ENCODE results near the gene TRMO. TPM values are rescaled to one million over a fixed set of nuclear protein-coding genes. Genes with fewer than 3 reads are reported as not detected.

Gene TRMO
- total RNA-seq, 5 donors from 2014 or later (not counting 1 experiment from before 2014, with no cell fraction given): 38.8 to 47.4 (median 44.7) TPM

DNA sequence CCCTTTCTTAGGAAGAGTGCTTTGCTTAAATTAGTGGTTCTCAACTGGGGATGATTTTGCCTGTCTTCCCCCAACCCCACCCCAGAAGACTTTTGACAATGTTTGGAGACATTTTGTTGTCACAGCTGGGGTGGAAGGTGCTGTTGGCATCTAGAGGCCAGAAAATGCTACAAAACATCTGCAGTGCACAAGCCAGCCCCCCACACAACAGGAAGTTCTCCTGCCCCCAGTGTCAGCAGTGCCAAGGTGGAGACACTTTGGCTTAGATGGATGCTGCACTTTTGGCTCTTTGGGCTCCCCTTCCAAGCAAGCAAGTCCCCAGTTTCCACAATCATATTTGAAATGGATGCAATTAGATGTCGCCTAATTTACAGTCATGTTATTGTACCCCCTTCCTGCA lies 13.0 kb upstream of the TRMO start:
- peak overlapping the region in 1 of 2 donors; percentile 48 for H3K27ac Mint-ChIP-seq

DNA sequence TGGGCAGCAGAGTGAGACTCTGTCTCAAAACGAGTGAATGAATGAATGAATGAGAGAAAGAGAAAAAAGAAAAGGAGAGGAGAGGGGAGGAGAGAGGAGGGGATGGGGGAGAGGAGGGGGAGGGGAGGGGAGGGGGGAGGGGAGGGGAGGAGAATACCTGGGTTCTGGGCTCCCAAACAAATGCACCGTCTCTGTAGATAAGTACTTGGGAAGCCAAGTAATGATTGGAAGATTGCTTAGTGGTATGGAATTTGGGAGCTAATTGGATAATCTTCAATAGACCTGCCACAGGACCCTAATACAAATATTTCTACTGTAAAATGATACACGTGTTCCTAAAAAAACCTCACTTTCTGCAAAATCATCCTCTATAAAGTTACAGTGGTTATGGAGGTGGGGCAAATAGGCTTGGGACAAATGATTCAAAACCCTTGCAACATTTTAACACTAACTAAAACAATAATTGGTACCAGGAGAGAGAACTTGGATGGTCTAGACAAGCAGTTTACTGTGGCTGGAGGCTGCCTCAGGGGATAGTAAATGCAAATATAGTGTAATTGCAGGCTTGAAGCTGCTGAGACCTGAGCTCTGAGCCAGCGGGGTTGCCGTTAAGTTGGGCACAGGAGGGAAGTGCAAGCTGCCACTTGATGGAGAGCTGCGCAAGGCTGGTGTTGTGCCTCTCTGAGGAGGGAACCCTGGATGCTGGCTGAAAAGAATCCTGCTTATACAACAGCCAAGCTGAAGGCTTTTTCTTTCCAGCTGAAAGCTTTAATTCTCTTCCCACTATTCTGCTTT lies 12.2 kb upstream of the TRMO start:
- CTCF ChIA-PET: interaction anchor here (0.5 to 0.7 kb wide), 3 partner anchors 12 to 329 kb away, joined by 4 to 6 read pairs (median 5); no protein-coding TSS in a partner anchor
- peaks cover 30 to 58% of the 10 kb centered on the region in 2 experiments for H3K4me1 ChIP-seq (ENCODE audit: control insufficient read depth in 1 of 2, extremely low read depth in 1 of 2, insufficient read depth in 2 of 2, low read length in 2 of 2)
- no peak for ATAC-seq (replicated peaks in 1 of 4)
- H3K27ac ChIP-seq (ENCODE audit: low read length): no peak overlapping the region
- Mint-ChIP-seq H3K36me3 (no peaks in the 10 kb centered on the region), H3K27me3 (no peaks in the 10 kb centered on the region), H3K4me3 (peak overlapping the region in 1 of 3 donors; percentile 40), H3K9me3 (no peaks in the 10 kb centered on the region), H3K27ac (peak overlapping the region in 1 of 2 donors; percentile 48), H3K4me1 (peaks cover 64 to 78% (median 78%) of the 10 kb centered on the region in 3 donors)
- POLR2A ChIA-PET: interaction anchor here in 1 of 2 donors (0.6 kb wide), 1 partner anchor 110 kb away, joined by 5 read pairs; no protein-coding TSS in a partner anchor
- DNase-seq: no peak
- H3K4me3 ChIP-seq (ENCODE audit: control insufficient read depth in 1 of 2, extremely low read depth in 1 of 2, low read length in 1 of 2): no peak overlapping the region
- H3K36me3 ChIP-seq (ENCODE audit: control insufficient read depth in 2 of 2, extremely low read depth in 1 of 2, insufficient read depth in 1 of 2, low read length in 1 of 2): no peaks in the 10 kb centered on the region
- no peaks in the 10 kb centered on the region for H3K9me3 ChIP-seq
- no CpG with 5 or more reads among the region's 6 CpGs for WGBS (ENCODE audit: insufficient coverage)
- no peaks in the 10 kb centered on the region for H3K27me3 ChIP-seq (replicated peaks in 1 of 2; ENCODE audit: control insufficient read depth in 2 of 2, extremely low read depth in 1 of 2, insufficient read depth in 2 of 2, low read length in 1 of 2)

More for the DNA sequence above, 13.0 kb upstream of the TRMO start:
- POLR2A ChIA-PET: no interaction called here
- DNase-seq (no peak), ATAC-seq (replicated peaks in 1 of 4) (no peak)
- no peaks in the 10 kb centered on the region for H3K27me3 Mint-ChIP-seq
- no peaks in the 10 kb centered on the region for H3K9me3 Mint-ChIP-seq
- Histone ChIP-seq H3K4me1 (ENCODE audit: control insufficient read depth in 1 of 2, extremely low read depth in 1 of 2, insufficient read depth in 2 of 2, low read length in 2 of 2) (peaks cover 28 to 51% of the 10 kb centered on the region in 2 experiments), H3K27me3 (replicated peaks in 1 of 2; ENCODE audit: control insufficient read depth in 2 of 2, extremely low read depth in 1 of 2, insufficient read depth in 2 of 2, low read length in 1 of 2) (no peaks in the 10 kb centered on the region), H3K36me3 (ENCODE audit: control insufficient read depth in 2 of 2, extremely low read depth in 1 of 2, insufficient read depth in 1 of 2, low read length in 1 of 2) (no peaks in the 10 kb centered on the region), H3K27ac (ENCODE audit: low read length) (no peak overlapping the region), H3K9me3 (no peaks in the 10 kb centered on the region), H3K4me3 (ENCODE audit: control insufficient read depth in 1 of 2, extremely low read depth in 1 of 2, low read length in 1 of 2) (no peak overlapping the region)
- H3K36me3 Mint-ChIP-seq: no peaks in the 10 kb centered on the region
- no CpG with 5 or more reads among the region's 1 CpG for WGBS (ENCODE audit: insufficient coverage)
- CTCF ChIA-PET: interaction anchor here in 1 of 2 donors (0.5 kb wide), 1 partner anchor 13 kb away, joined by 6 read pairs; no protein-coding TSS in a partner anchor
- H3K4me3 Mint-ChIP-seq: no peak overlapping the region
- H3K4me1 Mint-ChIP-seq: peaks cover 56 to 71% (median 70%) of the 10 kb centered on the region in 3 donors

DNA sequence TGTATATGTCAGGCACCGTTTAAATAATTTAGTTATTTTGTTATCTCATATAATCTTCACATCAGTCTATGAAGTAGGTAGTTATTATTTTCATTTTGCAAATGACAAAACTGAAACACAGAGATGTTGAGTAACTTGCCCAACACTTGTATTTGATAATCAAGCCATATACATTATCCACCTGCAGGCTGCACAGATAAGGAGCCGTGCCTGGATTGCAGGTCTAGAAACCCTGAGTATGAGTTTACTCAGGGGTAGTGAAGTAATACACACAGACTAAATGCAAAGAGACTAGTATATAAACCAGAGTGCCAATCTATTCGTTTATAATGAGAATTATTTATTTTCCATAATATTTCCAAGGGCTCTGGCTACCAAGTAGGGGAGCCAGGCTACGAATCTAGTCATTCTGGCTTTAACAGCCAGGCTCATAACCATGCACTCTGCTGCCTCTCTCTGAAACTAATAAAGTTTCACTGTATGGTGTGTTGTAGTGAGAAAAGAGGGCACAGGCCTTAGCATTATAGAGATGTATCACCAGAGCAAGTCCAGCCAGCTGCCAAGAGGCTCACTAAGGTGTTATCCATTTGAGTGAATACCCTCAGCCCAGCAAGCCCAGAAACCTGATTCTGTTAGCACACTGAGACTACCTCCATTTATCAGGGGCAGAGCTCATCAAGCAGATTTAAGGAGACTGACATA lies 11.1 kb upstream of the TRMO start:
- H3K27ac Mint-ChIP-seq: peak overlapping the region in 1 of 2 donors; percentile 53
- peaks cover 30 to 56% of the 10 kb centered on the region in 2 experiments for H3K4me1 ChIP-seq (ENCODE audit: control insufficient read depth in 1 of 2, extremely low read depth in 1 of 2, insufficient read depth in 2 of 2, low read length in 2 of 2)
- H3K27ac ChIP-seq (ENCODE audit: low read length): no peak overlapping the region
- no peaks in the 10 kb centered on the region for H3K9me3 ChIP-seq
- POLR2A ChIA-PET: interaction anchor here in 1 of 2 donors (0.6 kb wide), 1 partner anchor 111 kb away, joined by 5 read pairs; no protein-coding TSS in a partner anchor
- no peak for ATAC-seq (replicated peaks in 1 of 4)
- peaks cover 66 to 79% (median 79%) of the 10 kb centered on the region in 3 donors for H3K4me1 Mint-ChIP-seq
- H3K4me3 Mint-ChIP-seq: peak overlapping the region in 1 of 3 donors; percentile 40
- H3K36me3 Mint-ChIP-seq: no peaks in the 10 kb centered on the region
- H3K27me3 ChIP-seq (replicated peaks in 1 of 2; ENCODE audit: control insufficient read depth in 2 of 2, extremely low read depth in 1 of 2, insufficient read depth in 2 of 2, low read length in 1 of 2): no peaks in the 10 kb centered on the region
- no peaks in the 10 kb centered on the region for H3K9me3 Mint-ChIP-seq
- no peaks in the 10 kb centered on the region for H3K36me3 ChIP-seq (ENCODE audit: control insufficient read depth in 2 of 2, extremely low read depth in 1 of 2, insufficient read depth in 1 of 2, low read length in 1 of 2)
- no peaks in the 10 kb centered on the region for H3K27me3 Mint-ChIP-seq
- no CpG with 5 or more reads among the region's 4 CpGs for WGBS (ENCODE audit: insufficient coverage)
- H3K4me3 ChIP-seq (ENCODE audit: control insufficient read depth in 1 of 2, extremely low read depth in 1 of 2, low read length in 1 of 2): no peak overlapping the region
- CTCF ChIA-PET: no interaction called here
- no peak for DNase-seq

DNA sequence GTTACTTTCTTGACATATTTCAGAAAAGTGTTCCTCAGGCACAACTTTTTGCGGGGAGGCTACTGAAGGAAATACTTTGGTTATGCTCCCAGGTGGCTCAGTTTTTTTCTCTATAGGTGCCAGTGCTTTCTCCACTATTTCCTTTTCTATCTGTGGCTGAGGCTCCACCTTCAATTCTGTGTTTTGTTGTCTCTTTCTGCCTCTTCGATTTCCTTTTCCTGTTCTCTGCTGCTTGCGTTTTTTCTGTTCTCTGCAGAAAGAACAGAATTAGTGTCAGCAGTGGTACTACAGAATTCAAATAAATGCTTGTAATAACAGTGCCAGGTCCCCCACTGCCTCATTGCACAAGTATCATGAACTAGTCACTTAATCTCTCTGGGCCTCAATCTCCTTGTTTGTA lies 8.7 kb upstream of the TRMO start:
- H3K27me3 Mint-ChIP-seq: no peaks in the 10 kb centered on the region
- no peaks in the 10 kb centered on the region for H3K27me3 ChIP-seq (replicated peaks in 1 of 2; ENCODE audit: control insufficient read depth in 2 of 2, extremely low read depth in 1 of 2, insufficient read depth in 2 of 2, low read length in 1 of 2)
- H3K36me3 ChIP-seq (ENCODE audit: control insufficient read depth in 2 of 2, extremely low read depth in 1 of 2, insufficient read depth in 1 of 2, low read length in 1 of 2): no peaks in the 10 kb centered on the region
- H3K4me1 Mint-ChIP-seq: peaks cover 55 to 65% (median 59%) of the 10 kb centered on the region in 3 donors
- peak overlapping the region; percentile 44 to 62 (median 55) for H3K4me3 Mint-ChIP-seq
- DNase-seq (peak in 1 of 35 experiments; percentile 50), ATAC-seq (replicated peaks in 1 of 4) (peak; percentile 80 to 95 (median 90))
- no peaks in the 10 kb centered on the region for H3K36me3 Mint-ChIP-seq
- H3K27ac Mint-ChIP-seq: peak overlapping the region; percentile 97 to 98
- peaks cover 21 to 49% of the 10 kb centered on the region in 2 experiments for H3K4me1 ChIP-seq (ENCODE audit: control insufficient read depth in 1 of 2, extremely low read depth in 1 of 2, insufficient read depth in 2 of 2, low read length in 2 of 2)
- CTCF ChIA-PET: interaction anchor here in 1 of 2 donors (1.1 kb wide), 1 partner anchor 22 kb away, joined by 4 read pairs; no protein-coding TSS in a partner anchor
- no peaks in the 10 kb centered on the region for H3K9me3 Mint-ChIP-seq
- 0% methylated on average over 2 of the region's 3 CpGs for WGBS (ENCODE audit: insufficient coverage)
- POLR2A ChIA-PET: no interaction called here
- peak overlapping the region; percentile 70 for H3K27ac ChIP-seq (ENCODE audit: low read length)
- no peaks in the 10 kb centered on the region for H3K9me3 ChIP-seq
- H3K4me3 ChIP-seq (ENCODE audit: control insufficient read depth in 1 of 2, extremely low read depth in 1 of 2, low read length in 1 of 2): peak overlapping the region in 1 of 2 donors; percentile 23

DNA sequence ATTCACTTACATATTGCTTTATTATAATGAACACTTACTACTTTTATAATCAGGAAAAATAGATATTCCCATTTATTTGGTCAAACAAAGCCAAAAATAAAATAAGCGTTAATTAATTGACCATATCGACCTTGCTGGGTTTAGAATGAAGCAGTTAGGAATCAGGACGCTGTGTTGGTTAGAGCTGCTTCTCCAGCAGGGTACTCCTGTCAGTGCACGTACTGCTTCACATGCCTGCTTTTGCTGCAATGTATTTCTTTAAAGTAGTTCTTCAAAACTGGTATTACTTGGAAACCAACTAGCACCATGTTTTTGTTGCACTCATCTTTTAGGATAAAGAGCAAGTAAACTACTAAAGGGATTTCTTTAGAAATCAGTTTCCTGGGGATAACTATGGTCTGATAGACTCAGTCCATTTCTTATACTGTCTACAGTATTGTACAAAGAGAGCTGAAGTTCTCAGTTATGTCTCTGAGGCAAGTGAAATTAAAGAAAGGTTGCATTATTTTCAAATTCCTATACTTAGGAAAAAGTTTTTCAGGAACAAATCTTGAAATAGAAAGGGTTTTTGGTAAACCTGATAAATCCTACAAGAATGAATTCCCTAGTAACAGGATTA lies 6.8 kb upstream of the TRMO start:
- Mint-ChIP-seq H3K27ac (peak overlapping the region; percentile 72 to 97), H3K4me1 (peaks cover 44 to 48% (median 47%) of the 10 kb centered on the region in 3 donors), H3K4me3 (peak overlapping the region; percentile 37 to 59 (median 55)), H3K9me3 (no peaks in the 10 kb centered on the region), H3K27me3 (no peaks in the 10 kb centered on the region), H3K36me3 (no peaks in the 10 kb centered on the region)
- POLR2A ChIA-PET: interaction anchor here in 1 of 2 donors (0.6 to 0.7 kb wide), 2 partner anchors 34 to 257 kb away, joined by 3 read pairs; no protein-coding TSS in a partner anchor
- no peak for DNase-seq
- Histone ChIP-seq H3K4me3 (ENCODE audit: control insufficient read depth in 1 of 2, extremely low read depth in 1 of 2, low read length in 1 of 2) (peak overlapping the region in 1 of 2 donors; percentile 6), H3K9me3 (no peaks in the 10 kb centered on the region), H3K36me3 (ENCODE audit: control insufficient read depth in 2 of 2, extremely low read depth in 1 of 2, insufficient read depth in 1 of 2, low read length in 1 of 2) (no peaks in the 10 kb centered on the region), H3K27me3 (replicated peaks in 1 of 2; ENCODE audit: control insufficient read depth in 2 of 2, extremely low read depth in 1 of 2, insufficient read depth in 2 of 2, low read length in 1 of 2) (no peaks in the 10 kb centered on the region), H3K27ac (ENCODE audit: low read length) (no peak overlapping the region), H3K4me1 (ENCODE audit: control insufficient read depth in 1 of 2, extremely low read depth in 1 of 2, insufficient read depth in 2 of 2, low read length in 2 of 2) (peaks cover 18 to 46% of the 10 kb centered on the region in 2 experiments)
- CTCF ChIA-PET: interaction anchor here in 1 of 2 donors (0.5 to 1.2 kb wide), 2 partner anchors 95 to 106 kb away, joined by 3 read pairs; no protein-coding TSS in a partner anchor
- 69% methylated on average over 2 of the region's 4 CpGs for whole genome bisulfite sequencing (ENCODE audit: insufficient coverage)
- peak in 1 of 4 experiments; percentile 55 for ATAC-seq (replicated peaks in 1 of 4)

Data from T-cell (primary cell).